Measurements from ENCODE around the gene XRN2. TPM values are rescaled to one million over a fixed set of nuclear protein-coding genes. Genes with fewer than 3 reads are reported as not detected.
A peak's percentile ranks its signal among the peaks of the same experiment; 100 is the strongest.

XRN2 gene
- total RNA-seq (ENCODE audit: low replicate concordance), result 97.1 and 97.3 TPM in 2 replicates

GRCh38 chr20:21303061-21303871, at the start of gene XRN2:
TSS of gene XRN2 (plus strand) at chr20:21303331. CDS start at chr20:21303399, 68 bp downstream.
- peak within 1 kb of the TSS; percentile 83 for H3K4me3 ChIP-seq (ENCODE audit: low read depth, low read length)
- TF ChIP-seq CTCF (IDR thresholded peaks at IDR 0.05; ENCODE audit: insufficient read depth, low read length), result no peak
- peak; percentile 93 for DNase-seq (ENCODE audit: low read depth)

- H3K4me3 ChIP-seq (ENCODE audit: low read depth, low read length), result no peak overlapping the region
- no peak for TF ChIP-seq CTCF (IDR thresholded peaks at IDR 0.05; ENCODE audit: insufficient read depth, low read length)
- no peak for DNase-seq (ENCODE audit: low read depth)
These were observed 45.9 kb upstream of the XRN2 start for GRCh38 chr20:21257192-21257591.

- no peak for TF ChIP-seq CTCF (IDR thresholded peaks at IDR 0.05; ENCODE audit: insufficient read depth, low read length)
- H3K4me3 ChIP-seq (ENCODE audit: low read depth, low read length), result no peak overlapping the region
- no peak for DNase-seq (ENCODE audit: low read depth)
These were observed 44.7 kb upstream of the XRN2 start for GRCh38 chr20:21258411-21258810.

GRCh38 chr20:21259346-21259745, 43.8 kb upstream of the XRN2 start:
- no peak overlapping the region for H3K4me3 ChIP-seq (ENCODE audit: low read depth, low read length)
- TF ChIP-seq CTCF (IDR thresholded peaks at IDR 0.05; ENCODE audit: insufficient read depth, low read length), result no peak
- DNase-seq (ENCODE audit: low read depth), result no peak

GRCh38 chr20:21262812-21263211, 40.3 kb upstream of the XRN2 start:
- peak; percentile 34 for DNase-seq (ENCODE audit: low read depth)
- no peak for TF ChIP-seq CTCF (IDR thresholded peaks at IDR 0.05; ENCODE audit: insufficient read depth, low read length)
- no peak overlapping the region for H3K4me3 ChIP-seq (ENCODE audit: low read depth, low read length)

- no peak for DNase-seq (ENCODE audit: low read depth)
- no peak overlapping the region for H3K4me3 ChIP-seq (ENCODE audit: low read depth, low read length)
- no peak for TF ChIP-seq CTCF (IDR thresholded peaks at IDR 0.05; ENCODE audit: insufficient read depth, low read length)
These were observed 37.6 kb upstream of the XRN2 start for GRCh38 chr20:21265261-21266190.
